ENCODE measurements around the gene TEX19. TPM values are rescaled to one million over a fixed set of nuclear protein-coding genes. Genes with fewer than 3 reads are reported as not detected.
"Not testable (repeated sequence)": the region's sequence is repeated elsewhere in the genome, so short reads cannot be mapped to it uniquely, and the experiment has no call there.

Gene TEX19
- total RNA-seq, 1 donor, result under 0.01 TPM

DNA sequence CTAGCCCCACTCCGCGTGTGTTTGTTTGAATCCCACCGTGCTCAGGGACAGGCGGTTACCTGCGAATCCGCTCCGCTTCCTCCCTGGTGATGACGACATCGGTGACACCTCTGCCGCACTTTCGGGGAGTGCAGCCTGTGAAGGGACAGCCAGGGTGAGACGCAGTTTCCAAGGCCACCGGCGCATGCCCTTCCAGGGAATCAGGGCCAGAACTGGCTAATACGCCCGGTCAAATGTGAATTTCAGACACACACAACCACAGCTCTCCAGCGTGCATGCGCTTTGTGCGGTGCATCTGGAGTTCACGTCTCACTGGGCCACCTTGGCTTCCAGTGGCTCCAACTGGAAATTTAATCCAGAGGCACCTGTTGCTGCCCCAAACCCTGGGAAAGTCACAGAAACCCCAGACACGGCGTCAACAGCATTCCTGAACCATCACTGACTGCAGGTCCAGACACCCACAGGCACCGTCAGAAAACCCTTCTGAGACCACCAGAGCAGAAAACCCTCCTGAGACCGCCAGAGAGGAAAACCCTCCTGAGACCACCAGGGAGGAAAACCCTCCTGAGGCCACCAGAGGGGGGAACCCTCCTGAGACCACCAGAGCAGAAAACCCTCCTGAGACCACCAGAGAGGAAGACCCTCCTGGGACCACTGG lies 52.5 kb downstream of the TEX19 start:
- DNase-seq (ENCODE audit: insufficient read length, low spot score, missing footprints), result peak; percentile 58
- no peak overlapping the region for H3K4me2 ChIP-seq (ENCODE audit: insufficient read depth, low read length)
- no peaks in the 10 kb centered on the region for H3K4me1 ChIP-seq (ENCODE audit: insufficient read depth, low read length)
- no peak overlapping the region for H3K27ac ChIP-seq (ENCODE audit: low read depth, low read length)
- no peak overlapping the region for H2AFZ ChIP-seq (ENCODE audit: low read length)
- H4K20me1 ChIP-seq (ENCODE audit: insufficient read depth, low read length), result peaks cover 46% of the 10 kb centered on the region
- TF ChIP-seq, protein P1, sequence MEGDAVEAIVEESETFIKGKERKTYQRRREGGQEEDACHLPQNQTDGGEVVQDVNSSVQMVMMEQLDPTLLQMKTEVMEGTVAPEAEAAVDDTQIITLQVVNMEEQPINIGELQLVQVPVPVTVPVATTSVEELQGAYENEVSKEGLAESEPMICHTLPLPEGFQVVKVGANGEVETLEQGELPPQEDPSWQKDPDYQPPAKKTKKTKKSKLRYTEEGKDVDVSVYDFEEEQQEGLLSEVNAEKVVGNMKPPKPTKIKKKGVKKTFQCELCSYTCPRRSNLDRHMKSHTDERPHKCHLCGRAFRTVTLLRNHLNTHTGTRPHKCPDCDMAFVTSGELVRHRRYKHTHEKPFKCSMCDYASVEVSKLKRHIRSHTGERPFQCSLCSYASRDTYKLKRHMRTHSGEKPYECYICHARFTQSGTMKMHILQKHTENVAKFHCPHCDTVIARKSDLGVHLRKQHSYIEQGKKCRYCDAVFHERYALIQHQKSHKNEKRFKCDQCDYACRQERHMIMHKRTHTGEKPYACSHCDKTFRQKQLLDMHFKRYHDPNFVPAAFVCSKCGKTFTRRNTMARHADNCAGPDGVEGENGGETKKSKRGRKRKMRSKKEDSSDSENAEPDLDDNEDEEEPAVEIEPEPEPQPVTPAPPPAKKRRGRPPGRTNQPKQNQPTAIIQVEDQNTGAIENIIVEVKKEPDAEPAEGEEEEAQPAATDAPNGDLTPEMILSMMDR (IDR thresholded peaks at IDR 0.05; ENCODE audit: extremely low read depth, low read depth, low read length), result no peak
- no peaks in the 10 kb centered on the region for H3K79me2 ChIP-seq (ENCODE audit: insufficient read depth, low read length)
- H3K4me3 ChIP-seq (ENCODE audit: insufficient read depth, low read length), result no peak overlapping the region
- no peaks in the 10 kb centered on the region for H3K27me3 ChIP-seq (ENCODE audit: insufficient read depth, low read length)
- H3K9me3 ChIP-seq (ENCODE audit: low read depth, low read length), result no peaks in the 10 kb centered on the region
- H3K36me3 ChIP-seq (ENCODE audit: insufficient read depth, low read length), result no peaks in the 10 kb centered on the region

DNA sequence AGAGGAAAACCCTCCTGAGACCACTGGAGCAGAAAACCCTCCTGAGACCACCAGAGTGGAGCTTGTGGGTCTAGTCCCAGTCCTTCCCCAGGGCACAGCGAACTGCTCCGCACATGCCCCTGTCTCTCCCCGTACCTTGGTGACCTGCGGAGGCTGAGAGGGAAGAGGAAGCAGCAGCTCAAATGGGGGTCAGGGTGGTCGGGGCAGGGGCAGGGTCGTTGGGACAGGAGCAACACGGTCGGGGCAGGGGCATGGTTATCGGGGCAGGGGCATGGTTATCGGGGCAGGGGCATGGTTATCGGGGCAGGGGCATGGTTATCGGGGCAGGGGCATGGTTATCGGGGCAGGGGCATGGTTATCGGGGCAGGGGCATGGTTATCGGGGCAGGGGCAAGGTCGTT lies 53.0 kb downstream of the TEX19 start:
- not testable (repeated sequence) for H3K36me3 ChIP-seq (ENCODE audit: insufficient read depth, low read length); H3K4me3 ChIP-seq (ENCODE audit: insufficient read depth, low read length); H3K27me3 ChIP-seq (ENCODE audit: insufficient read depth, low read length); H3K9me3 ChIP-seq (ENCODE audit: low read depth, low read length); H3K79me2 ChIP-seq (ENCODE audit: insufficient read depth, low read length); H3K4me1 ChIP-seq (ENCODE audit: insufficient read depth, low read length); H3K27ac ChIP-seq (ENCODE audit: low read depth, low read length); H2AFZ ChIP-seq (ENCODE audit: low read length); H3K4me2 ChIP-seq (ENCODE audit: insufficient read depth, low read length)
- DNase-seq (ENCODE audit: insufficient read length, low spot score, missing footprints), result peak; percentile 35
- peaks cover 51% of the 10 kb centered on the region for H4K20me1 ChIP-seq (ENCODE audit: insufficient read depth, low read length)

DNA sequence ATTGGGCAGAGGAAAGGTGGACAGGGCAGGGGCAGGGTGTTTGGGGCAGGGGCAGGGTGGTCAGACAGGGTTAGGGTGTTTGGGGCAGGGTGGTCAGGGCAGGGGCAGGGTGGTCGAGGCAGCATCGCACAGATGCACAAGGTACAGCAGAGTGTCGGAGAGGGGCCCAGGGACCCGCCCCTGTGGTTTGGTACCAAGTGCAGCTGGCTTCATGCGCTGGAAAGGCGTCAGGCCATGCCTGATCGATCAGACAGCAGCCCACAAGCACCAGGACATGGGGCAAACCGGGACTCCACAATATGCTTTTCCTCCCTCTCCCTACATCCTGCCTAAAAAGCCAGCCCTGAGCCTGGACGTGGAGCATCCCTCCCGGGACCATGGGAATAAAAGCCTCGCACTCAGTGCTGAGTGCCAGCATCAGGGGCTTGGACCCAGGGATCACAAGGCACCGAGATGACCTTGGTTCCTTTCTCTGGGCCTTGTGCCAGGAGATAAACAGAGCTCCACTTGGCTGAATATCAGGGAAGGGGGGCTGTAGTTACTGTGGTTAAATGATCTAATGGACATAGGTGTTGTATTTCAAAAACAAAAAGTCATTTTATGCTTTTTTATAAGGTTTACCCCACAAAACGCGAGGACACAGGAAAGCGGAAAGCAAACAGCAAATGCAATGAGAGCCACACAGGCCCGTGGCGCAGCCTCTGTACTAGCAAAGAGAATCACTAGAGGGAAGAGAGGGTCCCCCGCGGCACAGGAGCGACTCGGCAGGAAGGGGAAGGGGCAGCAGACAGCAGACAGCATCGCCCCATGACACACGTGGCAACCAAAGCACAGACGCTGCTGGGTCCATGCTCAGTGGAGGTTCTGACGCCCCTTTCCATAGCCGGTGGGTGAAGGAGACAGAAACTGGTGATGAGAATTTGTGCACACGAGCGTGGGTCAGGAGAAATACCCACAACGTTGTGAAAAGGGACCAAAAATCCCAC lies 53.8 kb downstream of the TEX19 start:
- H3K9me3 ChIP-seq (ENCODE audit: low read depth, low read length), result no peaks in the 10 kb centered on the region
- H3K4me1 ChIP-seq (ENCODE audit: insufficient read depth, low read length), result peaks cover 4% of the 10 kb centered on the region
- no peak overlapping the region for H2AFZ ChIP-seq (ENCODE audit: low read length)
- H3K4me2 ChIP-seq (ENCODE audit: insufficient read depth, low read length), result no peak overlapping the region
- no peaks in the 10 kb centered on the region for H3K36me3 ChIP-seq (ENCODE audit: insufficient read depth, low read length)
- H3K27ac ChIP-seq (ENCODE audit: low read depth, low read length), result no peak overlapping the region
- no peaks in the 10 kb centered on the region for H3K27me3 ChIP-seq (ENCODE audit: insufficient read depth, low read length)
- H3K4me3 ChIP-seq (ENCODE audit: insufficient read depth, low read length), result no peak overlapping the region
- DNase-seq (ENCODE audit: insufficient read length, low spot score, missing footprints), result peak; percentile 34
- TF ChIP-seq, protein P1 (IDR thresholded peaks at IDR 0.05; ENCODE audit: extremely low read depth, low read depth, low read length), result no peak
- H3K79me2 ChIP-seq (ENCODE audit: insufficient read depth, low read length), result no peaks in the 10 kb centered on the region
- H4K20me1 ChIP-seq (ENCODE audit: insufficient read depth, low read length), result peaks cover 53% of the 10 kb centered on the region

Other genes with a start within 250 kb of the TEX19 start
- 21.0 and 25.9 TPM in 2 replicates for gene CCDC57, start 146.4 kb upstream of the TEX19 start, total RNA-seq
- gene SLC16A3, start 130.2 kb upstream of the TEX19 start, total RNA-seq, result 129 and 222 TPM in 2 replicates
- 45.4 and 50.3 TPM in 2 replicates for gene CSNK1D, start 85.5 kb upstream of the TEX19 start, total RNA-seq
- gene CD7, start 41.6 kb upstream of the TEX19 start, total RNA-seq, result not detected in 2 replicates
- 5.8 and 11.5 TPM in 2 replicates for gene SECTM1, start 25.5 kb upstream of the TEX19 start, total RNA-seq
- gene UTS2R, start 12.5 kb downstream of the TEX19 start, total RNA-seq, result not detected in 2 replicates
- gene HEXD, start 59.1 kb downstream of the TEX19 start, total RNA-seq, result 13.0 and 20.3 TPM in 2 replicates
- 25.3 and 27.4 TPM in 2 replicates for gene OGFOD3, start 59.3 kb downstream of the TEX19 start, total RNA-seq
- gene CYBC1, start 91.5 kb downstream of the TEX19 start, total RNA-seq, result 72.4 and 75.1 TPM in 2 replicates
- gene NARF, start 99.5 kb downstream of the TEX19 start, total RNA-seq, result 34.4 and 36.8 TPM in 2 replicates
- 26.8 and 29.3 TPM in 2 replicates for gene FOXK2, start 160.5 kb downstream of the TEX19 start, total RNA-seq

All from osteoblast (primary cell).